Measurements from ENCODE around the gene DNAJB12.
"Not testable (repeated sequence)": the region's sequence is repeated elsewhere in the genome, so short reads cannot be mapped to it uniquely, and the experiment has no call there.

DNAJB12 gene

GRCh38 chr10:72354356-72355213 is at the start of gene DNAJB12:
Gene DNAJB12, minus strand, starts transcription at chr10:72354919. Its CDS starts 22 bp downstream, at chr10:72354897.
- peak; percentile 65 for DNase-seq (ENCODE audit: low read depth)
- no peak for TF ChIP-seq CTCF (IDR thresholded peaks at IDR 0.05; ENCODE audit: control insufficient read depth, insufficient read depth, low read depth, low read length, missing control alignments)
- H3K4me3 ChIP-seq (ENCODE audit: control insufficient read depth, low read depth, low read length) = peak within 1 kb of the TSS; percentile 70

- H3K4me3 ChIP-seq (ENCODE audit: control insufficient read depth, low read depth, low read length); DNase-seq (ENCODE audit: low read depth): not testable (repeated sequence)
Observed at GRCh38 chr10:72395581-72395980, 40.9 kb upstream of the DNAJB12 start.

GRCh38 chr10:72392571-72392970 is 37.9 kb upstream of the DNAJB12 start:
- TF ChIP-seq CTCF (IDR thresholded peaks at IDR 0.05; ENCODE audit: control insufficient read depth, insufficient read depth, low read depth, low read length, missing control alignments) = no peak
- H3K4me3 ChIP-seq (ENCODE audit: control insufficient read depth, low read depth, low read length) = no peak overlapping the region
- no peak for DNase-seq (ENCODE audit: low read depth)

GRCh38 chr10:72390764-72391163 is 36.0 kb upstream of the DNAJB12 start:
- DNase-seq (ENCODE audit: low read depth) = no peak
- H3K4me3 ChIP-seq (ENCODE audit: control insufficient read depth, low read depth, low read length) = no peak overlapping the region
- no peak for TF ChIP-seq CTCF (IDR thresholded peaks at IDR 0.05; ENCODE audit: control insufficient read depth, insufficient read depth, low read depth, low read length, missing control alignments)

- no peak for DNase-seq (ENCODE audit: low read depth)
- no peak for TF ChIP-seq CTCF (IDR thresholded peaks at IDR 0.05; ENCODE audit: control insufficient read depth, insufficient read depth, low read depth, low read length, missing control alignments)
- no peak overlapping the region for H3K4me3 ChIP-seq (ENCODE audit: control insufficient read depth, low read depth, low read length)
Observed at GRCh38 chr10:72389716-72390115, 35.0 kb upstream of the DNAJB12 start.

GRCh38 chr10:72389014-72389413 is 34.3 kb upstream of the DNAJB12 start:
- no peak overlapping the region for H3K4me3 ChIP-seq (ENCODE audit: control insufficient read depth, low read depth, low read length)
- TF ChIP-seq CTCF (IDR thresholded peaks at IDR 0.05; ENCODE audit: control insufficient read depth, insufficient read depth, low read depth, low read length, missing control alignments) = no peak
- DNase-seq (ENCODE audit: low read depth) = no peak

GRCh38 chr10:72388062-72388461 is 33.3 kb upstream of the DNAJB12 start:
- no peak for DNase-seq (ENCODE audit: low read depth)
- TF ChIP-seq CTCF (IDR thresholded peaks at IDR 0.05; ENCODE audit: control insufficient read depth, insufficient read depth, low read depth, low read length, missing control alignments) = no peak

More at GRCh38 chr10:72388062-72388461, 33.3 kb upstream of the DNAJB12 start:
- no peak overlapping the region for H3K4me3 ChIP-seq (ENCODE audit: control insufficient read depth, low read depth, low read length)
